ENCODE measurements around the gene SPTB.

The SPTB gene

GRCh38 chr14:64914237-64915028 is 34.7 kb upstream of the SPTB start, which contains the start of gene CHURC1:
CHURC1 (plus strand) TSS chr14:64914455; CDS start chr14:64914496, 41 bp downstream.
- ChIA-PET POLR2A (interaction anchor here (0.6 to 1.2 kb wide), 6 partner anchors 10 to 374 kb away, joined by 3 to 5 read pairs (median 3); partner anchors contain the start of genes HSPA2 and MAX), CTCF (interaction anchor here (0.6 to 0.9 kb wide), 4 partner anchors 15 to 516 kb away, joined by 3 to 4 read pairs (median 4); no protein-coding TSS in a partner anchor)
- Histone ChIP-seq H3K4me3 (ENCODE audit: low read depth, low read length) (peak within 1 kb of the TSS; percentile 99), H3K9me3 (ENCODE audit: control insufficient read depth, insufficient read depth, low read depth, low read length) (no peaks in the 10 kb centered on the region), H3K36me3 (ENCODE audit: control insufficient read depth in 2 of 2, insufficient read depth in 1 of 2, low read length in 2 of 2) (peaks cover under 1 to 3% of the 10 kb centered on the region in 2 experiments; a peak in 2 of 3 replicates), H3K27ac (ENCODE audit: extremely low read depth, low read depth, low read length) (peak within 1 kb of the TSS; percentile 79), H3K4me1 (ENCODE audit: control insufficient read depth, insufficient read depth, low read length) (peaks cover 3% of the 10 kb centered on the region; the same call in 1 of the 2 replicates)
- peak; percentile 38 for TF ChIP-seq ZFHX2 (tag by site-specific recombination; conservative IDR thresholded peaks at IDR 0.05)
- 0 out of 2 replicates have a peak, but pooled peaks have one; percentile 70 for TF ChIP-seq HOXC10 (CRISPR knock-in tag; IDR thresholded peaks at IDR 0.05)
- TF ChIP-seq ZFP37 (tag by site-specific recombination; IDR thresholded peaks at IDR 0.05) = peak; percentile 65
- TF ChIP-seq HIC1 (tag by site-specific recombination; IDR thresholded peaks at IDR 0.05) = peak; percentile 99
- no peak for TF ChIP-seq ZIC2 (tag by site-specific recombination; IDR thresholded peaks at IDR 0.05)
- TF ChIP-seq INSM2 (tag by site-specific recombination; IDR thresholded peaks at IDR 0.05) = 0 out of 2 replicates have a peak, but pooled peaks have one; percentile 29
- peak; percentile 48 for TF ChIP-seq ZBTB11 (tag by site-specific recombination; conservative IDR thresholded peaks at IDR 0.05; ENCODE audit: low read depth)
- peak; percentile 12 for TF ChIP-seq ZBTB26 (tag by site-specific recombination; optimal IDR thresholded peaks at IDR 0.05)
- no peak for TF ChIP-seq ZNF362 (tag by site-specific recombination; IDR thresholded peaks at IDR 0.05)
- TF ChIP-seq ZNF76 (tag by site-specific recombination; IDR thresholded peaks at IDR 0.05; ENCODE audit: borderline replicate concordance, low read depth) = 0 out of 2 replicates have a peak, but pooled peaks have one; percentile 18
- TF ChIP-seq SCRT2 (tag by site-specific recombination; IDR thresholded peaks at IDR 0.05) = peak; percentile 73
- 0 out of 2 replicates have a peak, but pooled peaks have one; percentile 14 for TF ChIP-seq ZNF843 (tag by site-specific recombination; IDR thresholded peaks at IDR 0.05)
- TF ChIP-seq CTCF (tag by site-specific recombination; IDR thresholded peaks at IDR 0.05) = no peak
- TF ChIP-seq SP2 (tag by site-specific recombination; IDR thresholded peaks at IDR 0.05) = peak; percentile 23
- 0 out of 2 replicates have a peak, but pooled peaks have one; percentile 25 for TF ChIP-seq ZSCAN30 (tag by site-specific recombination; IDR thresholded peaks at IDR 0.05)
- TF ChIP-seq ZNF629 (tag by site-specific recombination; IDR thresholded peaks at IDR 0.05) = peak; percentile 40; the same call in 1 of the 2 replicates
- peak; percentile 65 for TF ChIP-seq ZXDB (tag by site-specific recombination; IDR thresholded peaks at IDR 0.05)
- TF ChIP-seq ZNF580 (tag by site-specific recombination; IDR thresholded peaks at IDR 0.05) = peak; percentile 45; the same call in 1 of the 2 replicates
- TF ChIP-seq OSR2 (tag by site-specific recombination; IDR thresholded peaks at IDR 0.05) = no peak
- peak; percentile 64 for TF ChIP-seq ZNF335 (tag by site-specific recombination; conservative IDR thresholded peaks at IDR 0.05)
- TF ChIP-seq ZNF555 (tag by site-specific recombination; conservative IDR thresholded peaks at IDR 0.05) = no peak
- no peak for TF ChIP-seq ZNF366 (tag by site-specific recombination; conservative IDR thresholded peaks at IDR 0.05)

All from HEK293 (cell line).